WTC11 (cell line): ENCODE results near the gene SORT1. TPM values are rescaled to one million over a fixed set of nuclear protein-coding genes. Genes with fewer than 3 reads are reported as not detected.

Experiments
- ATAC-seq: fragments of 200-7000 bp; cut with Tn5 transposase; 2 replicates; pipeline ENCODE4 v1.10.0; 2021; ENCODE audit warnings: mild to moderate bottlenecking, moderate library complexity
- CTCF ChIA-PET: fragments of 300-600 bp; sonication (Branson Sonifier 250); formaldehyde crosslinking; loops from one replicate; lab custom pipeline; 2021; ENCODE audit warnings: antibody characterized with exemption; lab: Charles Lee
- POLR2A ChIA-PET: fragments of 350-600 bp; sonication (Branson Sonifier 250); formaldehyde crosslinking; loops from one replicate; lab custom pipeline; 2021; ENCODE audit warnings: antibody characterized with exemption; lab: Charles Lee
- DNase-seq: peaks from one replicate; pipeline ENCODE4 v3.0.0; 2021; ENCODE audit warnings: low spot score
- H3K27ac Mint-ChIP-seq: 2 replicates; pipeline ENCODE4 v1.8.0; 2021; ENCODE audit warnings: mixed read lengths
- H3K27me3 Mint-ChIP-seq: 2 replicates; pipeline ENCODE4 v1.8.0; 2021; ENCODE audit warnings: low read depth, mild to moderate bottlenecking, moderate library complexity, mixed read lengths
- H3K36me3 Mint-ChIP-seq: 2 replicates; pipeline ENCODE4 v1.8.0; 2021; ENCODE audit warnings: mixed read lengths
- H3K4me1 Mint-ChIP-seq: 2 replicates; pipeline ENCODE4 v1.8.0; 2022; ENCODE audit warnings: mixed read lengths
- H3K4me3 Mint-ChIP-seq: 2 replicates; pipeline ENCODE4 v1.8.0; 2021; ENCODE audit warnings: mild to moderate bottlenecking, moderate library complexity, mixed read lengths
- H3K9me3 Mint-ChIP-seq: 2 replicates; pipeline ENCODE4 v1.8.0; 2021; ENCODE audit warnings: mixed read lengths
- AFF4 ChIP-seq: sonication (generic); formaldehyde crosslinking; IDR thresholded peaks from 2 replicates; pipeline ENCODE4 v1.8.1; 2023; ENCODE audit warnings: mild to moderate bottlenecking, missing genetic modification reagents, borderline replicate concordance
- ATF2 ChIP-seq: sonication (generic); formaldehyde crosslinking; IDR thresholded peaks from 2 replicates; pipeline ENCODE4 v1.8.1; 2022; ENCODE audit warnings: low read depth, missing genetic modification reagents, borderline replicate concordance
- E2F4 ChIP-seq: sonication (generic); formaldehyde crosslinking; IDR thresholded peaks from 2 replicates; pipeline ENCODE4 v1.8.1; 2022; ENCODE audit warnings: low read depth, mild to moderate bottlenecking, moderate library complexity, missing genetic modification reagents, borderline replicate concordance
- ELF4 ChIP-seq: sonication (generic); formaldehyde crosslinking; IDR thresholded peaks from 2 replicates; pipeline ENCODE4 v1.8.1; 2022; ENCODE audit warnings: low read depth, mild to moderate bottlenecking, moderate library complexity, missing genetic modification reagents
- ERG ChIP-seq: fragments of 250-450 bp; sonication (Bioruptor Pico); IDR thresholded peaks from 2 replicates; pipeline ENCODE4 v1.8.0; 2021; ENCODE audit warnings: mild to moderate bottlenecking
- FOXP4 ChIP-seq: sonication (generic); formaldehyde crosslinking; IDR thresholded peaks from 2 replicates; pipeline ENCODE4 v1.8.0; 2022; ENCODE audit warnings: mild to moderate bottlenecking, missing genetic modification reagents
- GRHL2 ChIP-seq: fragments of 250-450 bp; sonication (Bioruptor Pico); IDR thresholded peaks from 2 replicates; pipeline ENCODE4 v1.8.0; 2022; ENCODE audit warnings: mild to moderate bottlenecking, moderate library complexity; ENCODE audit not compliant: insufficient replicate concordance, severe bottlenecking
- NR1H2 ChIP-seq: sonication (generic); formaldehyde crosslinking; IDR thresholded peaks from 2 replicates; pipeline ENCODE4 v1.9.0; 2021; ENCODE audit warnings: mild to moderate bottlenecking, moderate library complexity, missing genetic modification reagents
- NR3C1 ChIP-seq: sonication (generic); formaldehyde crosslinking; conservative IDR thresholded peaks from 2 replicates; pipeline ENCODE4 v1.8.1; 2023; ENCODE audit warnings: low read depth, mild to moderate bottlenecking, missing genetic modification reagents
- OVOL2 ChIP-seq: fragments of 250-450 bp; sonication (Bioruptor Pico); IDR thresholded peaks from 2 replicates; pipeline ENCODE4 v1.9.0; 2021; ENCODE audit warnings: mild to moderate bottlenecking, borderline replicate concordance
- TCF7 ChIP-seq: sonication (generic); formaldehyde crosslinking; IDR thresholded peaks from 2 replicates; pipeline ENCODE4 v1.8.0; 2022; ENCODE audit warnings: mild to moderate bottlenecking, low read depth, missing genetic modification reagents, moderate library complexity
- ZBTB21 ChIP-seq: sonication (generic); formaldehyde crosslinking; IDR thresholded peaks from 2 replicates; pipeline ENCODE4 v1.8.1; 2023; ENCODE audit warnings: mild to moderate bottlenecking, missing genetic modification reagents, borderline replicate concordance
- ZNF232 ChIP-seq: sonication (generic); formaldehyde crosslinking; IDR thresholded peaks from 2 replicates; pipeline ENCODE4 v1.8.0; 2022; ENCODE audit warnings: mild to moderate bottlenecking, missing genetic modification reagents
- ZNF396 ChIP-seq: fragments of 250-450 bp; sonication (Bioruptor Pico); IDR thresholded peaks from 2 replicates; pipeline ENCODE4 v1.8.0; 2021; ENCODE audit warnings: mild to moderate bottlenecking, moderate library complexity, borderline replicate concordance
- ZNF532 ChIP-seq: fragments of 250-450 bp; sonication (Bioruptor Pico); IDR thresholded peaks from 2 replicates; pipeline ENCODE4 v1.9.0; 2021; ENCODE audit warnings: mild to moderate bottlenecking, borderline replicate concordance
- ZNF671 ChIP-seq: fragments of 250-450 bp; sonication (Bioruptor Pico); IDR thresholded peaks from 2 replicates; pipeline ENCODE4 v1.8.0; 2021; ENCODE audit warnings: mild to moderate bottlenecking
- ZSCAN18 ChIP-seq: fragments of 250-450 bp; sonication (Bioruptor Pico); IDR thresholded peaks from 2 replicates; pipeline ENCODE4 v2.1.2; 2022; ENCODE audit warnings: mild to moderate bottlenecking, moderate library complexity
- total RNA-seq: library from RNA; stranded (reverse); gene quantifications from 3 replicates; pipeline ENCODE4 v1.2.3, GENCODE V29; 2021

The SORT1 gene
- total RNA-seq, 1 experiment from 2014 or later: 55.9 TPM

- no peak for TF ChIP-seq ZNF532 (CRISPR knock-in tag)
- TF ChIP-seq ZSCAN18: no peak
- TF ChIP-seq NR3C1: no peak
- no peak for TF ChIP-seq ZNF232 (CRISPR knock-in tag)
Measured at GRCh38 chr1:109350655-109351054, 47.1 kb downstream of the SORT1 start (continued).

- no peaks in the 10 kb centered on the region for H3K9me3 Mint-ChIP-seq
- no peak for TF ChIP-seq TCF7 (CRISPR knock-in tag)
- no peak for TF ChIP-seq OVOL2 (CRISPR knock-in tag)
- no peak for TF ChIP-seq ATF2 (CRISPR knock-in tag)
- TF ChIP-seq ELF4: no peak
- TF ChIP-seq ZNF671 (CRISPR knock-in tag): no peak
- TF ChIP-seq, all 79 proteins: peak for 0
- CTCF ChIA-PET: interaction anchor here (1.3 to 1.6 kb wide), 2 partner anchors 21 to 48 kb away, joined by 3 to 5 read pairs; partner anchors contain the start of gene SORT1
- Mint-ChIP-seq H3K4me3 (no peak overlapping the region), H3K27me3 (no peaks in the 10 kb centered on the region), H3K27ac (no peak overlapping the region), H3K36me3 (peaks cover 40% of the 10 kb centered on the region), H3K4me1 (no peaks in the 10 kb centered on the region)
- DNase-seq (no peak), ATAC-seq (no peak)
- POLR2A ChIA-PET: interaction anchor here (1.3 kb wide), 1 partner anchor 48 kb away, joined by 3 read pairs; the partner anchor contains the start of gene SORT1
Measured at GRCh38 chr1:109350182-109350581, 47.5 kb downstream of the SORT1 start.

GRCh38 chr1:109347511-109347910 is 50.2 kb downstream of the SORT1 start:
- Mint-ChIP-seq H3K27me3 (no peaks in the 10 kb centered on the region), H3K9me3 (no peaks in the 10 kb centered on the region), H3K27ac (no peak overlapping the region), H3K4me1 (no peaks in the 10 kb centered on the region), H3K4me3 (no peak overlapping the region), H3K36me3 (peaks cover 38% of the 10 kb centered on the region)
- DNase-seq: no peak
- no peak for ATAC-seq
- POLR2A ChIA-PET: no interaction called here
- CTCF ChIA-PET: interaction anchor here (1.5 kb wide), 1 partner anchor 51 kb away, joined by 10 read pairs; the partner anchor contains the start of gene SORT1
- TF ChIP-seq ZNF396 (CRISPR knock-in tag) (no peak), E2F4 (CRISPR knock-in tag) (no peak), ZBTB21 (CRISPR knock-in tag) (no peak), NR1H2 (CRISPR knock-in tag) (no peak), AFF4 (CRISPR knock-in tag) (no peak), FOXP4 (CRISPR knock-in tag) (no peak), ERG (CRISPR knock-in tag) (no peak), GRHL2 (CRISPR knock-in tag) (no peak)
